Measurements from ENCODE around the gene LTB4R2. TPM values are rescaled to one million over a fixed set of nuclear protein-coding genes. Genes with fewer than 3 reads are reported as not detected.

LTB4R2 gene
- total RNA-seq, 2 donors from 2014 or later = 19.5 to 27.3 TPM

- no peak for DNase-seq (ENCODE audit: low spot score)
- Histone ChIP-seq H3K36me3 (no peaks in the 10 kb centered on the region), H3K4me1 (replicated peaks) (peaks cover 8% of the 10 kb centered on the region), H3K27me3 (replicated peaks; ENCODE audit: insufficient read depth) (peaks cover 4% of the 10 kb centered on the region), H3K27ac (no peak overlapping the region), H3K9me3 (no peaks in the 10 kb centered on the region), H3K4me3 (no peak overlapping the region)
- WGBS = 70% methylated on average over 5 of the region's 5 CpGs
- intact Hi-C loops (cut with DNase I) = no loop called here
- TF ChIP-seq CTCF (IDR thresholded peaks at IDR 0.05) = no peak
- no peak for TF ChIP-seq POLR2A (IDR thresholded peaks at IDR 0.05)
- no peak for TF ChIP-seq POLR2AphosphoS5 (IDR thresholded peaks at IDR 0.05)
These were observed 4.6 kb downstream of the LTB4R2 start for GRCh38 chr14:24314377-24315193.

- H3K4me3 ChIP-seq = no peak overlapping the region
- peaks cover 2% of the 10 kb centered on the region for H3K4me1 ChIP-seq (replicated peaks)
- no peak overlapping the region for H3K27ac ChIP-seq
- no peak for DNase-seq (ENCODE audit: low spot score)
- no peak for TF ChIP-seq POLR2A (IDR thresholded peaks at IDR 0.05)
- TF ChIP-seq CTCF (IDR thresholded peaks at IDR 0.05) = no peak
- TF ChIP-seq POLR2AphosphoS5 (IDR thresholded peaks at IDR 0.05) = no peak
- intact Hi-C loops (cut with DNase I) = no loop called here
- peaks cover 4% of the 10 kb centered on the region for H3K27me3 ChIP-seq (replicated peaks; ENCODE audit: insufficient read depth)
- WGBS = 83% methylated on average over 10 of the region's 10 CpGs
- H3K36me3 ChIP-seq = no peaks in the 10 kb centered on the region
- H3K9me3 ChIP-seq = no peaks in the 10 kb centered on the region
These were observed 5.4 kb downstream of the LTB4R2 start for GRCh38 chr14:24315243-24315806.

- H3K27ac ChIP-seq = no peak overlapping the region
- peaks cover 4% of the 10 kb centered on the region for H3K27me3 ChIP-seq (replicated peaks; ENCODE audit: insufficient read depth)
- H3K36me3 ChIP-seq = no peaks in the 10 kb centered on the region
- H3K9me3 ChIP-seq = no peaks in the 10 kb centered on the region
- WGBS = 38% methylated on average over 50 of the region's 70 CpGs
- no peak for DNase-seq (ENCODE audit: low spot score)
- TF ChIP-seq POLR2AphosphoS5 (IDR thresholded peaks at IDR 0.05) (no peak), CTCF (IDR thresholded peaks at IDR 0.05) (no peak), POLR2A (IDR thresholded peaks at IDR 0.05) (no peak)
- no peaks in the 10 kb centered on the region for H3K4me1 ChIP-seq (replicated peaks)
- H3K4me3 ChIP-seq = no peak overlapping the region
- intact Hi-C loops (cut with DNase I) = no loop called here
These were observed 6.1 kb downstream of the LTB4R2 start for GRCh38 chr14:24315807-24316596.

- H3K4me3 ChIP-seq = no peak overlapping the region
- H3K4me1 ChIP-seq (replicated peaks) = no peaks in the 10 kb centered on the region
- H3K36me3 ChIP-seq = no peaks in the 10 kb centered on the region
- WGBS = 38% methylated on average over 18 of the region's 18 CpGs
- DNase-seq (ENCODE audit: low spot score) = no peak
- no peak overlapping the region for H3K27ac ChIP-seq
- intact Hi-C loops (cut with DNase I) = no loop called here
- peaks cover 4% of the 10 kb centered on the region for H3K27me3 ChIP-seq (replicated peaks; ENCODE audit: insufficient read depth)
- TF ChIP-seq CTCF (IDR thresholded peaks at IDR 0.05) (no peak), POLR2A (IDR thresholded peaks at IDR 0.05) (no peak), POLR2AphosphoS5 (IDR thresholded peaks at IDR 0.05) (no peak)
- H3K9me3 ChIP-seq = no peaks in the 10 kb centered on the region
These were observed 6.6 kb downstream of the LTB4R2 start for GRCh38 chr14:24316597-24316950.

All from prostate gland (tissue), 2 donors.